HCEC 1CT (cell line): ENCODE data around the gene TMPRSS13.
"Not testable (repeated sequence)": the region's sequence is repeated elsewhere in the genome, so short reads cannot be mapped to it uniquely, and the experiment has no call there.

Experiments used
- DNase-seq: peaks from one replicate; pipeline ENCODE4 v3.0.0-alpha.2; 2017

Gene TMPRSS13

GRCh38 chr11:117929142-117929915 is at the start of gene TMPRSS13:
Gene TMPRSS13, minus strand, starts transcription at chr11:117929402. Its CDS starts 95 bp downstream, at chr11:117929307.
- no peak for DNase-seq

- no peak for DNase-seq
Observed at GRCh38 chr11:117978991-117979390, 49.8 kb upstream of the TMPRSS13 start.

DNA sequence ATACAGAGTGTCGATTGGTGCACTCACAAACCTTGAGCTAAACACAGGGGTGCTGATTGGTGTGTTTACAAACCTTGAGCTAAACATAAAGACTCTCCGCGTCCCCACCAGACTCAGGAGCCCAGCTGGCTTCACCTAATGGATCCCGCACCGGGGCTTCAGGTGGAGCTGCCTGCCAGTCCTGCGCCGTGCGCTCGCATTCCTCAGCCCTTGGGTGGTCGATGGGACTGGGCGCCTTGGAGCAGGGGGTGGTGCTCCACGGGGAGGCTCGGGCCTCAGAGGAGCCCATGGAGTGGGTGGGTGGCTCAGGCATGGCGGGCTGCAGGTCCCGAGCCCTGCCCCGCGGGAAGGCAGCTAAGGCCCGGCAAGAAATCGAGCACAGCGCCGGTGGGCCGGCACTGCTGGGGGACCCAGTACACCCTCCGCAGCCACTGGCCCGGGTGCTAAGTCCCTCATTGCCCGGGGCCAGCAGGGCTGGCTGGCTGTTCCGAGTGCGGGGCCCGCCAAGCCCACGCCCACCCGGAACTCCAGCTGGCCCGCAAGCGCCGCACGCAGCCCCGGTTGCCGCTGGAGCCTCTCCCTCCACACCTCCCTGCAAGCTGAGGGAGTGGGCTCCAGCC is 49.2 kb upstream of the TMPRSS13 start:
- DNase-seq, result not testable (repeated sequence)

DNA sequence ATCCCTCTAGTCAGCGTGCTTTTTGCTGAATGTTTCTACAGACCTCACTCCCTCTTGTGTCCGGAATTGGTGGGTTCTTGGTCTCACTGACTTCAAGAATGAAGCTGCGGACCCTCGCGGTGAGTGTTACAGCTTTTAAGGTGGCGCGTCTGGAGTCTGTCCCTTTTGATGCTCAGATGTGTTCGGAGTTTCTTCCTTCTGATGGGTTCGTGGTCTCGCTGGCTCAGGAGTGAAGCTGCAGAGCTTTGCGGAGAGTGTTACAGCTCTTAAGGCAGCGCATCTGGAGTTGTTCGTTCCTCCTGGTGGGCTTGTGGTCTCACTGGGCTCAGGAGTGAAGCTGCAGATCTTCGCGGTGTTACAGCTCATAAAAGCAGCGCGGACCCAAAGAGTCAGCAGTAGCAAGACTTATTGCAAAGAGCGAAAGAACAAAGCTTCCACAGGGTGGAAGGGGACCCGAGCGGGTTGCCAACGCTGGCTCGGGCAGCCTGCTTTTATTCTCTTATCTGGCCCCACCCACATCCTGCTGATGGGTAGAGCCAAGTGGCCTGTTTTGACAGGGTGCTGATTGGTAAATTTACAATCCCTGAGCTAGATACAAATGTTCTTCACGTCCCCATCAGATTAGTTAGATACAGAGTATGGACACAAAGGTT is 48.5 kb upstream of the TMPRSS13 start:
- not testable (repeated sequence) for DNase-seq

DNA sequence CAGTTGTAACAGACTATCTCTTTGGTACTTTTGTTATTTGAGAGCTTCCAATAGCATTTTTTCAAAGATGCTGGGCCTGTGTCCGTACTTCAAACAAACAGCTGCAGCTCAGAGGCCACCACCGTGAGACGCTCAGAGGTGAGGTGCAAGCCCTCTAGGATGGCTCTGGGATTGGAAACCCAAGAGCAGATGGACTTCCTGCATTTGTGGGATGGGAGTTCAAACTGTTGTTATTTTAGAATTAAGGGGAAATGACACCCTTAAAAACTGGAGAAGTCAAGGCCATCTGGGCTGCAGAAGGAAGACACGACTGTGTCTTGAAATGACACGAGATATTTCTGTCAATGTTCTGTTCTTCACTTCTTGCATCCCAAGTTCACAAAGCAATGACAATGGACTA is 47.8 kb upstream of the TMPRSS13 start:
- no peak for DNase-seq

GRCh38 chr11:117976445-117976844 is 47.2 kb upstream of the TMPRSS13 start:
- no peak for DNase-seq

- DNase-seq, result no peak
Observed at GRCh38 chr11:117973503-117973860, 44.3 kb upstream of the TMPRSS13 start.

DNA sequence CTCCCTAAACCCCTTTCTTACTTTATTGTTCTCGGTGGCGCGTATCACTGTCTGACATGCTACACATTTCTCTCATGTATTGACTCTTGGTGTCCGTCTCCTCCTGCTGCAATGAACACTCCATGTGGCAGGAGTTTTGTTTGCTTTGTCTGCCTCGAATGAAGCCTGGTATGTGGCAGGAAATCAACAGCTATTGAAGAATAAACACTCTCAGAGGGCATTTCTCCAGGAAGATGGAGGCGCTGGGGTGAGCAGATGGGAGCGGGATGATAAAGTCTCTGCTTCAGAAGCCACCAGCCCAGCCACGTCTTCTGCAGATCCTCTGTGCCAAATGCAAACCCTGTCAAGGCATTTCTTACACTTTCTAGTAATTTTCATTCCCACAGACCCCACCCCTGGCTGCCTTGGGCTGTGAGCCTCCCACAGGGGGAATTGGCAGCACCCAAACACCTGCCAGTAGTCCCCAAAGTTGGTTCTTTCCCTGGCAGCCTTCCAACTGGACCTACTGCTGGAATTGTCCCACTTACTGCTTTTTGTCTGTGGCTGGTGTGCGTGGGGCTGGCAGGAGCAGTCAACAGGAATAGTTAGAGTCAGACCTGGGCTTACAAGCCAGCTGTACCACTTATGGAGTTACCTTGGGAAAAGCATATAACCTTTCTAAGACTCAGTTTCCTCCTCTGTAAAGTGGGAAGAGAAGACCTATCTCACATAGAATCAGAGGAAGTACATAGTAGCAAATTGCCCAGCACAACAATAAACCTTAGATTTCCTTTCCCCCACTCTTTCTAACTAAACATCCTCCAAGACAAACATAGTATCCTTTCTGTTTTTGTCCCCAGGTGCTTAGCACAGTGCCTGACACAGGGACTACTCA is 43.7 kb upstream of the TMPRSS13 start:
- no peak for DNase-seq

- no peak for DNase-seq
Observed at GRCh38 chr11:117972044-117972443, 42.8 kb upstream of the TMPRSS13 start.

DNA sequence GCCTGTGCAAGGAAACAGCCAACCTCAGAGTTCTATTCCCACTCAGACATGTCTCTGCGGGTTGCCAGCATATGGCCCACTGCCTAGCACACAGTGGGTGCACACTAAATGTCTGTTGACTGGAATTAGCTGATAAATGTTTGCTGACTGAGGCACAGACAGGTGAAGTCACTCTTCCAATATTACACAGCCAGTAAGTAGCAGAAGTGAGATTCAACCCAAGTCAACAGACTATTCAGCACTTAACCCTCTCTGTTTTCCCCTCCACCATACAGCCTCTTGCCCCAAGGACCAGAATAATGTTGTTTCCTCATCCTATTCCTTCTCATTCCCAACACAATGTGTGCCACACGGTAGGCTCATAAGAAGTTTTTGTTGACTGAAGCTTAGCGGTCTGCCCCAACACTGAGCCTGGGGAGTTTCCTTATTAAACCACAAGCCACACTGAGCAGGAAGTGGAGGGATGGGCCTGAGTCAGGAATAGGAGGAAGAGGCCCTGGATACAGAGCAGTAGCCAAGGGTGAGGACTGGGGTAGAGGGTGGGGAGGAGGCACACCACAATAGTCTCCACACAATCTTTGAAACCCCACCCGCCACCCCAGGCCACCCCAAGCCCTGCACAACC is 41.3 kb upstream of the TMPRSS13 start:
- no peak for DNase-seq

GRCh38 chr11:117969160-117969991 is 40.2 kb upstream of the TMPRSS13 start:
- DNase-seq, result no peak

DNA sequence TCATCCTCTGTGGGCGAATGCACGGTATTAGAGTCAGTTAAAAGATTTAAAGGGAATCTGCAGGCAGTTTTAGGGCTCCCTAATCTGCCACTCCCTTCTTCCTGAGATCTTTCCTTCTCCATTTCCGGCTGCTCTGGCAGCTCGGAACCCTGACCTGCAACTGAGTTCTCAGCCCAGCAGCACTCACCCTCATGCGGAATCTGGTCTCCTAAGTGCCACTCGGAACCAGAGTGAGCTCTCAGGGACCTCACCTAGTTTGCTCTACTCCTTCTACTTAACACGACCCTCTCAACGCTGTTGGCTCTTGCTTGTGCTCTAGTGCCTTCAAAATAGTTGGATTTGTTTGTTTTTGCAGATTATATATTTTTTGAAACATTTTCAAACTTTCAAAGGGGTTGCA is 37.7 kb upstream of the TMPRSS13 start:
- DNase-seq, result no peak

GRCh38 chr11:117962826-117963225 is 33.6 kb upstream of the TMPRSS13 start:
- no peak for DNase-seq

DNA sequence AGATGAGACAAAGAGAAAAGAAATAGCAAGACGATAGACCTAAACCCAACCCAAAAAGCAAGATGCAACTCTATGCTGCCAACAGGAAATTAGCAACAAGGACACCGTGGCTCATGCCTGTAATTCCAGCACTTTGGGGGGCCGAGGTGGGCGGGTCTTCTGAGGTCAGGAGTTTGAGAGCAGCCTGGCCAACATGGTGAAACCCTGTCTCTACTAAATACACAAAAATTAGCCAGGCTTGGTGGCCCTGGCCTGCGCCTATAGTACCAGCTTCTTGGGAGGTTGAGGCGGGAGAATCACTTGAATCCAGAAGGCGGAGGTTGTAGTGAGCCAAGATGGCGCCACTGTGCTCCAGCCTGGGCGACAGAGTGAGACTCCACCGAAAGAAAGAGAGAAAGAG is 32.7 kb upstream of the TMPRSS13 start:
- DNase-seq, result no peak

GRCh38 chr11:117960406-117960805 is 31.2 kb upstream of the TMPRSS13 start:
- DNase-seq, result no peak

GRCh38 chr11:117959438-117960149 is 30.4 kb upstream of the TMPRSS13 start:
- no peak for DNase-seq

DNA sequence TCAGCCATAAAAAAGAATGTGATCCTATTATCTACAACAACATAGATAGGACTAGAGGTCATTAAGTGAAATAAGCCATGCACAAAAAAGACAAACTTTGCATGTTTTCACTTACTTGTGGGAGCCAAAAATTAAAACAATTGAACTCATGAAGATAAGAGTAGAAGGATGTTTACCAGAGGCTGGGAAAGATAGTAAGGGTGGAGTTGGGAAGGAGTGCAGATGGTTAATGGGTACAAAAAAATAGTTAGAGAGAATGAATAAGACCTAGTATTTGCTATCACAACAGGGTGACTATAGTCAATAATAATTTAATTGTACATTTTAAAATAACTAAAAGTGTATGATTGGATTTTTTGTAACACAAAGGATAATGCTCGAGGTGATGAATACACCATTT is 29.7 kb upstream of the TMPRSS13 start:
- no peak for DNase-seq

GRCh38 chr11:117953024-117953671 is 23.9 kb upstream of the TMPRSS13 start:
- DNase-seq, result no peak

- DNase-seq, result no peak
Observed at GRCh38 chr11:117950993-117951961, 22.1 kb upstream of the TMPRSS13 start.
